ENCODE results near the gene RFX1.

The RFX1 gene

GRCh38 chr19:13961826-13962698, 44.1 kb downstream of the RFX1 start:
- no peak for DNase-seq (ENCODE audit: low read depth, low spot score)

- no peak for DNase-seq (ENCODE audit: low read depth, low spot score)
Measured at GRCh38 chr19:13960863-13961784, 45.0 kb downstream of the RFX1 start.

GRCh38 chr19:13959962-13960862, 45.9 kb downstream of the RFX1 start:
- no peak for DNase-seq (ENCODE audit: low read depth, low spot score)

- DNase-seq (ENCODE audit: low read depth, low spot score): no peak
Measured at GRCh38 chr19:13959141-13959961, 46.8 kb downstream of the RFX1 start.

GRCh38 chr19:13958043-13958442, 48.1 kb downstream of the RFX1 start:
- DNase-seq (ENCODE audit: low read depth, low spot score): no peak

- no peak for DNase-seq (ENCODE audit: low read depth, low spot score)
Measured at GRCh38 chr19:13957051-13957450, 49.1 kb downstream of the RFX1 start.

- no peak for DNase-seq (ENCODE audit: low read depth, low spot score)
Measured at GRCh38 chr19:13956365-13956744, 49.8 kb downstream of the RFX1 start.

- no peak for DNase-seq (ENCODE audit: low read depth, low spot score)
Measured at GRCh38 chr19:13955662-13956364, 50.3 kb downstream of the RFX1 start.

GRCh38 chr19:13954185-13954584, 51.9 kb downstream of the RFX1 start:
- DNase-seq (ENCODE audit: low read depth, low spot score): no peak

GRCh38 chr19:13952931-13953531, 53.1 kb downstream of the RFX1 start:
- DNase-seq (ENCODE audit: low read depth, low spot score): no peak

- peak; percentile 96 for DNase-seq (ENCODE audit: low read depth, low spot score)
Measured at GRCh38 chr19:13952154-13952930, 53.8 kb downstream of the RFX1 start, which contains the start of gene DCAF15. TSS of gene DCAF15 (plus strand) at chr19:13952509. CDS start at chr19:13952513, 4 bp downstream.

- no peak for DNase-seq (ENCODE audit: low read depth, low spot score)
Measured at GRCh38 chr19:13951799-13952153, 54.3 kb downstream of the RFX1 start.

- DNase-seq (ENCODE audit: low read depth, low spot score): no peak
Measured at GRCh38 chr19:13951043-13951442, 55.1 kb downstream of the RFX1 start.

GRCh38 chr19:13946414-13946813, 59.7 kb downstream of the RFX1 start:
- DNase-seq (ENCODE audit: low read depth, low spot score): no peak

GRCh38 chr19:13942023-13942684, 64.0 kb downstream of the RFX1 start:
- no peak for DNase-seq (ENCODE audit: low read depth, low spot score)

GRCh38 chr19:13938301-13939064, 67.6 kb downstream of the RFX1 start, which contains the start of gene PODNL1:
TSS of gene PODNL1 (minus strand) at chr19:13938417. CDS start at chr19:13938181, 236 bp downstream.
- DNase-seq (ENCODE audit: low read depth, low spot score): no peak
